ENCODE measurements around the gene BICRAL.
"Not testable (repeated sequence)": the region's sequence is repeated elsewhere in the genome, so short reads cannot be mapped to it uniquely, and the experiment has no call there.

- not testable (repeated sequence) for TF ChIP-seq CTCF (IDR thresholded peaks at IDR 0.05 in 8 of 11, conservative IDR thresholded peaks at IDR 0.05 in 3 of 11); POLR2A (IDR thresholded peaks at IDR 0.05)
Measured at GRCh38 chr6:42894041-42894828, 112.4 kb downstream of the BICRAL start.

Measured in spleen (tissue), 7 donors.